H9 (cell line): ENCODE results near the gene C19orf25. TPM values are rescaled to one million over a fixed set of nuclear protein-coding genes. Genes with fewer than 3 reads are reported as not detected.
A peak's percentile ranks its signal among the peaks of the same experiment; 100 is the strongest.

ENCODE experiments used
- DNase-seq: peaks from one replicate; pipeline ENCODE4 v3.0.0-alpha.2; 2017
- H2AFZ ChIP-seq: one replicate; pipeline ENCODE4 v1.6.1; 2013; ENCODE audit warnings: mild to moderate bottlenecking, low read length, control low read depth, moderate library complexity
- H2AK5ac ChIP-seq: 2 replicates; pipeline ENCODE4 v1.6.1; 2013; ENCODE audit warnings: low read length, control low read depth, mixed read lengths; ENCODE audit not compliant: insufficient read length
- H2BK120ac ChIP-seq: one replicate; pipeline ENCODE4 v1.6.1; 2013; ENCODE audit warnings: low read depth, mild to moderate bottlenecking, low read length, control low read depth, inconsistent platforms; ENCODE audit not compliant: poor library complexity, severe bottlenecking
- H2BK12ac ChIP-seq: 2 replicates; pipeline ENCODE4 v1.6.1; 2013; ENCODE audit warnings: low read length, control low read depth, mixed read lengths, low read depth; ENCODE audit not compliant: insufficient read length
- H2BK15ac ChIP-seq: 2 replicates; pipeline ENCODE4 v1.6.1; 2013; ENCODE audit warnings: low read depth, low read length, control low read depth
- H2BK20ac ChIP-seq: one replicate; pipeline ENCODE4 v1.6.1; 2013; ENCODE audit warnings: low read depth, mild to moderate bottlenecking, low read length, control low read depth, inconsistent platforms; ENCODE audit not compliant: poor library complexity, severe bottlenecking
- H2BK5ac ChIP-seq: 2 replicates; pipeline ENCODE4 v1.6.1; 2013; ENCODE audit warnings: low read length, control low read depth, mixed read lengths; ENCODE audit not compliant: insufficient read length
- H3K14ac ChIP-seq: 2 replicates; pipeline ENCODE4 v1.6.1; 2013; ENCODE audit warnings: low read length, control low read depth; ENCODE audit not compliant: insufficient read depth
- H3K18ac ChIP-seq: 2 replicates; pipeline ENCODE4 v1.6.1; 2013; ENCODE audit warnings: low read depth, mild to moderate bottlenecking, mixed read lengths, low read length, control low read depth; ENCODE audit not compliant: insufficient read length
- H3K23ac ChIP-seq: 2 replicates; pipeline ENCODE4 v1.6.1; 2013; ENCODE audit warnings: low read length, control low read depth, mixed read lengths, low read depth; ENCODE audit not compliant: insufficient read length
- H3K23me2 ChIP-seq: 2 replicates; pipeline ENCODE4 v1.6.1; 2013; ENCODE audit warnings: low read depth, mild to moderate bottlenecking, mixed read lengths, low read length, control low read depth; ENCODE audit not compliant: insufficient read length, poor library complexity, severe bottlenecking
- H3K27ac ChIP-seq: 2 replicates; pipeline ENCODE4 v1.5.1; 2013; ENCODE audit warnings: low read length, control low read depth, mixed read lengths, low read depth; ENCODE audit not compliant: insufficient read length
- H3K27me3 ChIP-seq: 2 replicates; pipeline ENCODE4 v1.6.1; 2013; ENCODE audit warnings: low read length, control low read depth, inconsistent platforms; ENCODE audit not compliant: insufficient read depth
- H3K4ac ChIP-seq: 2 replicates; pipeline ENCODE4 v1.6.1; 2013; ENCODE audit warnings: low read depth, mild to moderate bottlenecking, control low read depth, inconsistent platforms, low read length, moderate library complexity
- H3K4me1 ChIP-seq: 2 replicates; pipeline ENCODE4 v1.6.1; 2013; ENCODE audit warnings: low read length, control low read depth, inconsistent platforms; ENCODE audit not compliant: insufficient read depth
- H3K4me2 ChIP-seq: 2 replicates; pipeline ENCODE4 v1.6.1; 2013; ENCODE audit warnings: low read length, control low read depth, mixed read lengths; ENCODE audit not compliant: insufficient read length, insufficient read depth
- H3K56ac ChIP-seq: 2 replicates; pipeline ENCODE4 v1.6.1; 2013; ENCODE audit warnings: low read depth, mild to moderate bottlenecking, mixed read lengths, low read length, control low read depth; ENCODE audit not compliant: insufficient read length
- H3K79me1 ChIP-seq: 2 replicates; pipeline ENCODE4 v1.6.1; 2013; ENCODE audit warnings: low read depth, mild to moderate bottlenecking, moderate library complexity, low read length, control low read depth, inconsistent platforms; ENCODE audit not compliant: insufficient read depth, poor library complexity, severe bottlenecking
- H3K79me2 ChIP-seq: 2 replicates; pipeline ENCODE4 v1.6.1; 2013; ENCODE audit warnings: low read length, control low read depth, inconsistent platforms; ENCODE audit not compliant: insufficient read depth
- H3K9ac ChIP-seq: 2 replicates; pipeline ENCODE4 v1.6.1; 2013; ENCODE audit warnings: low read length, control low read depth, mixed read lengths; ENCODE audit not compliant: insufficient read length; ENCODE audit errors: extremely low read depth
- H3K9me3 ChIP-seq: one replicate; pipeline ENCODE4 v1.6.1; 2013; ENCODE audit warnings: low read depth, low read length, inconsistent platforms; ENCODE audit not compliant: control insufficient read depth
- H3T11ph ChIP-seq: one replicate; pipeline ENCODE4 v1.6.1; 2013; ENCODE audit warnings: mild to moderate bottlenecking, low read length, control low read depth, inconsistent platforms
- H4K20me1 ChIP-seq: one replicate; pipeline ENCODE4 v1.6.1; 2013; ENCODE audit not compliant: control insufficient read depth, insufficient read length, insufficient read depth
- H4K5ac ChIP-seq: 2 replicates; pipeline ENCODE4 v1.6.1; 2013; ENCODE audit warnings: low read depth, mild to moderate bottlenecking, mixed read lengths, low read length, control low read depth; ENCODE audit not compliant: insufficient read length
- H4K8ac ChIP-seq: replicated peaks from 2 replicates; pipeline ENCODE4 v1.6.1; 2013; ENCODE audit warnings: low read length, control low read depth, mixed read lengths, low read depth; ENCODE audit not compliant: insufficient read length
- H4K91ac ChIP-seq: 2 replicates; pipeline ENCODE4 v1.6.1; 2013; ENCODE audit warnings: low read depth, mild to moderate bottlenecking, moderate library complexity, mixed read lengths, low read length, control low read depth; ENCODE audit not compliant: insufficient read length
- H3K27ac Mint-ChIP-seq, 3 experiments: 2 replicates in 2 of 3; 3 replicates in 1 of 3; pipeline ENCODE4 v1.8.0; 2020 to 2021; ENCODE audit warnings: mixed read lengths in 3 of 3, mild to moderate bottlenecking in 1 of 3, moderate library complexity in 1 of 3
- H3K27me3 Mint-ChIP-seq: 2 replicates; pipeline ENCODE4 v1.8.0; 2021; ENCODE audit warnings: low read depth, mild to moderate bottlenecking, moderate library complexity, mixed read lengths
- H3K36me3 Mint-ChIP-seq, 3 experiments: 2 replicates in 2 of 3; 3 replicates in 1 of 3; pipeline ENCODE4 v1.8.0; 2020 to 2021; ENCODE audit warnings: low read depth in 3 of 3, mixed read lengths in 3 of 3; ENCODE audit not compliant: insufficient read depth in 1 of 3
- H3K4me1 Mint-ChIP-seq, 2 experiments: 2 replicates each; pipeline ENCODE4 v1.8.0; 2020; ENCODE audit warnings: mixed read lengths in 2 of 2
- H3K4me3 Mint-ChIP-seq, 2 experiments: 2 replicates in 1 of 2; 3 replicates in 1 of 2; pipeline ENCODE4 v1.8.0; 2020 to 2021; ENCODE audit warnings: mild to moderate bottlenecking in 2 of 2, mixed read lengths in 2 of 2, moderate library complexity in 1 of 2
- H3K9me3 Mint-ChIP-seq, 2 experiments: 2 replicates in 1 of 2; 3 replicates in 1 of 2; pipeline ENCODE4 v1.8.0; 2020; ENCODE audit warnings: mild to moderate bottlenecking in 2 of 2, mixed read lengths in 2 of 2, moderate library complexity in 1 of 2
- WGBS: extraction: QIAGEN DNeasy Blood & Tissue Kit; methylation state at CpG from one replicate; pipeline ENCODE4 v1.1.7; 2013; ENCODE audit warnings: missing lambda C conversion rate, low lambda C conversion rate, mixed read lengths; ENCODE audit not compliant: insufficient read length; ENCODE audit errors: extremely low coverage; 5-methylcytosine and 5-hydroxymethylcytosine counted together
- total RNA-seq: library from RNA; stranded (reverse); gene quantifications from 2 replicates; pipeline ENCODE4 v1.2.1, GENCODE V29; 2021
- TF ChIP-seq, protein P1 (sequence below): fragments of 200-600 bp; sonication (generic); conservative IDR thresholded peaks from 3 replicates; pipeline ENCODE4 v1.8.0; 2021; ENCODE audit warnings: antibody characterized with exemption, mild to moderate bottlenecking

The C19orf25 gene
- total RNA-seq, 1 experiment from 2014 or later = 36.8 TPM

DNA sequence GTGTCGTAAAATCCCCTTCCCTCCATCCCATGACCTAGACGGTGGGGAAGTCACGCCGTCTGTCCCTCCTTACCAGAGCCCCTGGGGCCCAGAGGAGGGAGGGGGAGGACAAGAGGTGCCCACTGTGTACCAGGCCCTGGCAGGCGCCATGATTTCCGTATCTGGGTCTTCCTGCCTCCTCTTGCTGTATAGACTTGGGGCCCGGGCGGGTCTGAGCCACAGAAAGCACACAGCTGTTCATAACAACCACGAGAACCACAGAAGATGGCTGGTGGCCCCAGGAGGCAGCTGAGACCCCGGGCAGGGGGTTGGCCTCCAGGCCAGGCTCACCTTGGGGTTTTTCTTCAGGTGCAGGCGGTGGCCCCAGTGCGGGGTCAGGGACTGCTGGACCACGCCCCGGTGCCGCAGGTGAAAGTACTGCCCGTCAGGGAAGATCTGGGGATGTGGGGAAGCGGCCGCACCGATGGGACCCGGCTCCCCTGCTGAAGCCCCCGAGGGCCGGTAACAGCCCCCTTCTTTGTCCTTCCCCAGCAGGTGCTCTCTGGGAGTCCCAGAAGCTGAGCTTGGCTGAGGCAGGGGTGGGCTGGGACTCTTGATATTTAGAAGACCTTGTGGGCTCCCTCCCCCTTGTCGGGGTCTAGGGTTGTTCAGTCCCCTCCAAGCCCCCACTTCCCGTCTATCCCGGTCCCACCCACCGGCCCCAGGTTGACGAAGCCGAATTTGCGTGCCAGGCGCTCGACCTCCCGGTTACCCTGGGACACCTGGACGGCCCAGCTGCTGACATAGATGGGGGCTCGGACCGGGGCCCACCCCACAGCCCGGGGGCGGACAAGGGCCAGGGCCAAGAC, 10.7 kb upstream of the C19orf25 start:
- Histone ChIP-seq H3K79me2 (no peaks in the 10 kb centered on the region), H3K4me2 (peak overlapping the region; percentile 22), H3K23ac (no peak overlapping the region), H2AK5ac (no peak overlapping the region), H3K18ac (no peak overlapping the region), H2BK120ac (no peak overlapping the region), H3K4me1 (no peaks in the 10 kb centered on the region), H4K20me1 (no peaks in the 10 kb centered on the region), H3K4ac (no peak overlapping the region), H4K5ac (no peak overlapping the region), H3K23me2 (peaks cover 9% of the 10 kb centered on the region), H3K56ac (no peak overlapping the region), H3K14ac (no peak overlapping the region; the same call in 1 of the 2 replicates), H3K79me1 (no peaks in the 10 kb centered on the region), H2BK20ac (no peak overlapping the region), H3K27ac (no peak overlapping the region), H3K9ac (no peak overlapping the region), H2BK12ac (no peak overlapping the region), H3T11ph (no peak overlapping the region), H2BK15ac (no peak overlapping the region), H2AFZ (no peak overlapping the region), H4K91ac (no peak overlapping the region), H4K8ac (no peak overlapping the region), H2BK5ac (no peak overlapping the region), H3K27me3 (peaks cover 3% of the 10 kb centered on the region; the same call in 1 of the 2 replicates), H3K9me3 (no peaks in the 10 kb centered on the region)
- Mint-ChIP-seq H3K36me3 (no peaks in the 10 kb centered on the region; a peak in 1 of 7 replicates), H3K27ac (no peak overlapping the region), H3K4me3 (peak overlapping the region; percentile 76 to 81), H3K4me1 (peaks cover 4 to 13% of the 10 kb centered on the region in 2 experiments), H3K9me3 (no peaks in the 10 kb centered on the region; a peak in 1 of 5 replicates), H3K27me3 (peaks cover 33% of the 10 kb centered on the region)
- whole genome bisulfite sequencing = no CpG with 5 or more reads among the region's 37 CpGs
- DNase-seq = no peak
- TF ChIP-seq, protein P1, sequence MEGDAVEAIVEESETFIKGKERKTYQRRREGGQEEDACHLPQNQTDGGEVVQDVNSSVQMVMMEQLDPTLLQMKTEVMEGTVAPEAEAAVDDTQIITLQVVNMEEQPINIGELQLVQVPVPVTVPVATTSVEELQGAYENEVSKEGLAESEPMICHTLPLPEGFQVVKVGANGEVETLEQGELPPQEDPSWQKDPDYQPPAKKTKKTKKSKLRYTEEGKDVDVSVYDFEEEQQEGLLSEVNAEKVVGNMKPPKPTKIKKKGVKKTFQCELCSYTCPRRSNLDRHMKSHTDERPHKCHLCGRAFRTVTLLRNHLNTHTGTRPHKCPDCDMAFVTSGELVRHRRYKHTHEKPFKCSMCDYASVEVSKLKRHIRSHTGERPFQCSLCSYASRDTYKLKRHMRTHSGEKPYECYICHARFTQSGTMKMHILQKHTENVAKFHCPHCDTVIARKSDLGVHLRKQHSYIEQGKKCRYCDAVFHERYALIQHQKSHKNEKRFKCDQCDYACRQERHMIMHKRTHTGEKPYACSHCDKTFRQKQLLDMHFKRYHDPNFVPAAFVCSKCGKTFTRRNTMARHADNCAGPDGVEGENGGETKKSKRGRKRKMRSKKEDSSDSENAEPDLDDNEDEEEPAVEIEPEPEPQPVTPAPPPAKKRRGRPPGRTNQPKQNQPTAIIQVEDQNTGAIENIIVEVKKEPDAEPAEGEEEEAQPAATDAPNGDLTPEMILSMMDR = no peak
